Omental fat pad (tissue), 4 donors: ENCODE measurements around the gene PSTPIP1. TPM values are rescaled to one million over a fixed set of nuclear protein-coding genes. Genes with fewer than 3 reads are reported as not detected.

ENCODE experiments used
- ATAC-seq: fragments of 150-250 bp; one replicate; pipeline ENCODE4 v1.9.1; 2016; ENCODE audit warnings: mild to moderate bottlenecking, moderate library complexity; ENCODE audit not compliant: low FRiP score
- DNase-seq: peaks from one replicate; pipeline ENCODE4 v3.0.0-alpha.2; 2019; ENCODE audit warnings: low spot score
- CTCF ChIP-seq, 3 donors: fragments of 450-650 bp; IDR thresholded peaks; one replicate each; pipeline ENCODE4 v1.5.1; 2016 to 2017; ENCODE audit warnings: antibody characterized with exemption in 3 of 3, mild to moderate bottlenecking in 3 of 3, moderate library complexity in 2 of 3
- total RNA-seq, 4 donors: library from RNA; depleted of rRNA; stranded (reverse); fragments of >200 nt; gene quantifications; one replicate each; pipeline ENCODE4 v1.1.0, GENCODE V29; 2016

PSTPIP1 gene
- total RNA-seq, 4 donors from 2014 or later, result 6.3 to 38.5 (median 15.1) TPM

- peak; percentile 21 for DNase-seq
- TF ChIP-seq CTCF (IDR thresholded peaks at IDR 0.05), result no peak
Observed at GRCh38 chr15:77027697-77028450, 32.9 kb downstream of the PSTPIP1 start.

GRCh38 chr15:77028451-77029165, 33.7 kb downstream of the PSTPIP1 start:
- ATAC-seq (no peak), DNase-seq (peak; percentile 5)
- no peak for TF ChIP-seq CTCF (IDR thresholded peaks at IDR 0.05)

More at GRCh38 chr15:77027697-77028450, 32.9 kb downstream of the PSTPIP1 start:
- no peak for ATAC-seq

GRCh38 chr15:77029166-77030047, 34.5 kb downstream of the PSTPIP1 start:
- no peak for TF ChIP-seq CTCF (IDR thresholded peaks at IDR 0.05)
- peak; percentile 16 for DNase-seq
- no peak for ATAC-seq

DNA sequence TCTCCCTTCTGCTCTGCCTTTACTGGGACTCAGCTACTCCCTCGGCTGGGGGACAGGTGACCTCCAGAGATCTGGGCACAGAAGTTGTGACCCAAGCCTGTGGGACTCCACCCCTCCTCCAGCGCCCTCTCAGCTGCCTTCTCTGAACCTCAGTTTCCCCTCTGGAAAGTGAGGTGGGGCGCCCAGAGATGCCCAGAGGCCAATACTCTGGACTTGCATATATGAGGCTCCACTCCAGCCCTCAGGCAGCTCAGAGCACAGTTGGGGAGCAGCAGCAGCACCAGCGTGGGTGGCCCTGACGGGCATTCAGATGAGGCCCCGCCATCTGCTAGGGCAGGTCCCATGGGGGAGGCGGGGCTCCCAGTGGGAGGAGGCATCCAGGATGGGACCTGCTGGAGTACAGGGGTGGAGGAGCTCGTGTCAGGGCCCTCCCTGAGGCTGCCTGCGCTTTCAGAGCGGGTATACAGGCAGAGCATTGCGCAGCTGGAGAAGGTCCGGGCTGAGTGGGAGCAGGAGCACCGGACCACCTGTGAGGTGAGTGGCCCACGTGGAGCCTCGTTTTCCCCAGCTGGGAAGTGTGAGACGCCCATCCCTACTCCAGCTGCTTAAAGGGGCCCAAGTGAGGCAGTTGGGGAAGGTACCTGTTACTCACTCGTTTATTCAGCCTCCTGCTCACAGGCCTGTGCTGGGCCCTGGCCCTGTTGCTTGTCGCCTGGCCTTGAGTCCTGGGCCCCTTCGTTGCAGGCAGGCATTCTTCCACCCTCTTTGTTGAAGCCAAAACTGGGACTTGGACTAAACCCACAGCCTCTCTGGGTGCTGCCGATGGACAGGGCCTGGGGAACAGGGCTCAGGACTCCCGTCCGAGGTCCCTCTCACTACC, 35.4 kb downstream of the PSTPIP1 start:
- no peak for TF ChIP-seq CTCF (IDR thresholded peaks at IDR 0.05)
- DNase-seq (no peak), ATAC-seq (no peak)

- TF ChIP-seq CTCF (IDR thresholded peaks at IDR 0.05), result no peak
- no peak for ATAC-seq
- no peak for DNase-seq
Observed at GRCh38 chr15:77030928-77031375, 36.0 kb downstream of the PSTPIP1 start.
